Memory B cell (primary cell): ENCODE results near the gene MUC5B.
A peak's percentile ranks its signal among the peaks of the same experiment; 100 is the strongest.
"Not testable (repeated sequence)": the region's sequence is repeated elsewhere in the genome, so short reads cannot be mapped to it uniquely, and the experiment has no call there.

Experiments
- ATAC-seq: fragments of 150-1000 bp; cut with Tn5 transposase; 2 replicates; pipeline ENCODE4 v1.10.0; 2021; ENCODE audit warnings: low read depth, mild to moderate bottlenecking, moderate library complexity
- DNase-seq, 2 donors: peaks; one replicate each; pipeline ENCODE4 v3.0.0; 2022; ENCODE audit warnings: low spot score in 2 of 2
- H3K27ac Mint-ChIP-seq: one replicate; pipeline ENCODE4 v1.8.0; 2022; ENCODE audit warnings: mild to moderate bottlenecking, moderate library complexity, mixed read lengths
- H3K27me3 Mint-ChIP-seq: one replicate; pipeline ENCODE4 v1.8.0; 2022; ENCODE audit warnings: mixed read lengths
- H3K36me3 Mint-ChIP-seq: one replicate; pipeline ENCODE4 v1.8.0; 2022; ENCODE audit warnings: mild to moderate bottlenecking, mixed read lengths
- H3K4me1 Mint-ChIP-seq: one replicate; pipeline ENCODE4 v1.8.0; 2022; ENCODE audit warnings: mixed read lengths
- H3K4me3 Mint-ChIP-seq: one replicate; pipeline ENCODE4 v1.8.0; 2022; ENCODE audit warnings: mild to moderate bottlenecking, moderate library complexity, mixed read lengths
- H3K9me3 Mint-ChIP-seq: one replicate; pipeline ENCODE4 v1.8.0; 2022; ENCODE audit warnings: mixed read lengths

Gene MUC5B

DNA sequence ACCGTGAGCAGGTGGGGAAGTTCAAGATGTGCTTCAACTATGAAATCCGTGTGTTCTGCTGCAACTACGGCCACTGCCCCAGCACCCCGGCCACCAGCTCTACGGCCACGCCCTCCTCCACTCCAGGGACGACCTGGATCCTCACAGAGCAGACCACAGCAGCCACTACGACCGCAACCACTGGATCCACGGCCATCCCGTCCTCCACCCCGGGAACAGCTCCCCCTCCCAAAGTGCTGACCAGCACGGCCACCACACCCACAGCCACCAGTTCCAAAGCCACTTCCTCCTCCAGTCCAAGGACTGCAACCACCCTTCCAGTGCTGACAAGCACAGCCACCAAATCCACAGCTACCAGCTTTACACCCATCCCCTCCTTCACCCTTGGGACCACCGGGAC lies 22.9 kb downstream of the MUC5B start:
- not testable (repeated sequence) for H3K27me3 Mint-ChIP-seq, ATAC-seq, H3K4me1 Mint-ChIP-seq, H3K27ac Mint-ChIP-seq, H3K9me3 Mint-ChIP-seq, H3K4me3 Mint-ChIP-seq, H3K36me3 Mint-ChIP-seq, DNase-seq

DNA sequence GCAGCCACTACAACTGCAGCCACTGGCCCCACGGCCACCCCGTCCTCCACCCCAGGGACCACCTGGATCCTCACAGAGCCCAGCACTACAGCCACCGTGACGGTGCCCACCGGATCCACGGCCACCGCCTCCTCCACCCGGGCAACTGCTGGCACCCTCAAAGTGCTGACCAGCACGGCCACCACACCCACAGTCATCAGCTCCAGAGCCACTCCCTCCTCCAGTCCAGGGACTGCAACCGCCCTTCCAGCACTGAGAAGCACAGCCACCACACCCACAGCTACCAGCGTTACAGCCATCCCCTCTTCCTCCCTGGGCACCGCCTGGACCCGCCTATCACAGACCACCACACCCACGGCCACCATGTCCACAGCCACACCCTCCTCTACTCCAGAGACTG lies 23.4 kb downstream of the MUC5B start:
- not testable (repeated sequence) for DNase-seq, H3K36me3 Mint-ChIP-seq, H3K4me1 Mint-ChIP-seq, H3K9me3 Mint-ChIP-seq, H3K27me3 Mint-ChIP-seq, ATAC-seq, H3K4me3 Mint-ChIP-seq, H3K27ac Mint-ChIP-seq

DNA sequence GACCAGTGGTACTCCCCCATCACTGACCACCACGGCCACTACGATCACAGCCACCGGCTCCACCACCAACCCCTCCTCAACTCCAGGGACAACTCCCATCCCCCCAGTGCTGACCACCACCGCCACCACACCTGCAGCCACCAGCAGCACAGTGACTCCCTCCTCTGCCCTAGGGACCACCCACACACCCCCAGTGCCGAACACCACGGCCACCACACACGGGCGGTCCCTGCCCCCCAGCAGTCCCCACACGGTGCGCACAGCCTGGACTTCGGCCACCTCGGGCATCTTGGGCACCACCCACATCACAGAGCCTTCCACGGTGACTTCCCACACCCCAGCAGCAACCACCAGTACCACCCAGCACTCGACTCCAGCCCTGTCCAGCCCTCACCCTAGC lies 24.2 kb downstream of the MUC5B start:
- not testable (repeated sequence) for H3K4me1 Mint-ChIP-seq, ATAC-seq, H3K36me3 Mint-ChIP-seq, H3K9me3 Mint-ChIP-seq, H3K4me3 Mint-ChIP-seq, H3K27me3 Mint-ChIP-seq, DNase-seq, H3K27ac Mint-ChIP-seq

DNA sequence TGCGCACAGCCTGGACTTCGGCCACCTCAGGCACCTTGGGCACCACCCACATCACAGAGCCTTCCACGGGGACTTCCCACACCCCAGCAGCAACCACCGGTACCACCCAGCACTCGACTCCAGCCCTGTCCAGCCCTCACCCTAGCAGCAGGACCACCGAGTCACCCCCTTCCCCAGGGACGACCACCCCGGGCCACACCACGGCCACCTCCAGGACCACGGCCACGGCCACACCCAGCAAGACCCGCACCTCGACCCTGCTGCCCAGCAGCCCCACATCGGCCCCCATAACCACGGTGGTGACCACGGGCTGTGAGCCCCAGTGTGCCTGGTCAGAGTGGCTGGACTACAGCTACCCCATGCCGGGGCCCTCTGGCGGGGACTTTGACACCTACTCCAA lies 26.1 kb downstream of the MUC5B start:
- not testable (repeated sequence) for H3K4me1 Mint-ChIP-seq, ATAC-seq, H3K27me3 Mint-ChIP-seq, H3K4me3 Mint-ChIP-seq, H3K27ac Mint-ChIP-seq, H3K9me3 Mint-ChIP-seq, DNase-seq, H3K36me3 Mint-ChIP-seq

DNA sequence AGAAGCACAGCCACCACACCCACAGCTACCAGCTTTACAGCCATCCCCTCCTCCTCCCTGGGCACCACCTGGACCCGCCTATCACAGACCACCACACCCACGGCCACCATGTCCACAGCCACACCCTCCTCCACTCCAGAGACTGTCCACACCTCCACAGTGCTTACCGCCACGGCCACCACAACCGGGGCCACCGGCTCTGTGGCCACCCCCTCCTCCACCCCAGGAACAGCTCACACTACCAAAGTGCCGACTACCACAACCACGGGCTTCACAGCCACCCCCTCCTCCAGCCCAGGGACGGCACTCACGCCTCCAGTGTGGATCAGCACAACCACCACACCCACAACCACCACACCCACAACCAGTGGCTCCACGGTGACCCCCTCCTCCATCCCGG lies 27.5 kb downstream of the MUC5B start:
- not testable (repeated sequence) for H3K9me3 Mint-ChIP-seq, H3K4me1 Mint-ChIP-seq, H3K4me3 Mint-ChIP-seq, ATAC-seq, H3K27me3 Mint-ChIP-seq, H3K27ac Mint-ChIP-seq, H3K36me3 Mint-ChIP-seq, DNase-seq

DNA sequence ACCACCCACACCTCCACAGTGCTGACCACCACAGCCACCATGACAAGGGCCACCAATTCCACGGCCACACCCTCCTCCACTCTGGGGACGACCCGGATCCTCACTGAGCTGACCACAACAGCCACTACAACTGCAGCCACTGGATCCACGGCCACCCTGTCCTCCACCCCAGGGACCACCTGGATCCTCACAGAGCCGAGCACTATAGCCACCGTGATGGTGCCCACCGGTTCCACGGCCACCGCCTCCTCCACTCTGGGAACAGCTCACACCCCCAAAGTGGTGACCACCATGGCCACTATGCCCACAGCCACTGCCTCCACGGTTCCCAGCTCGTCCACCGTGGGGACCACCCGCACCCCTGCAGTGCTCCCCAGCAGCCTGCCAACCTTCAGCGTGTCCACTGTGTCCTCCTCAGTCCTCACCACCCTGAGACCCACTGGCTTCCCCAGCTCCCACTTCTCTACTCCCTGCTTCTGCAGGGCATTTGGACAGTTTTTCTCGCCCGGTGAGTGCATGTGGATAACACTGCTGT lies 28.4 kb downstream of the MUC5B start:
- Mint-ChIP-seq H3K4me3 (no peak overlapping the region), H3K36me3 (no peaks in the 10 kb centered on the region), H3K27me3 (no peaks in the 10 kb centered on the region), H3K27ac (no peak overlapping the region), H3K9me3 (no peaks in the 10 kb centered on the region), H3K4me1 (no peaks in the 10 kb centered on the region)
- ATAC-seq (no peak), DNase-seq (no peak)

DNA sequence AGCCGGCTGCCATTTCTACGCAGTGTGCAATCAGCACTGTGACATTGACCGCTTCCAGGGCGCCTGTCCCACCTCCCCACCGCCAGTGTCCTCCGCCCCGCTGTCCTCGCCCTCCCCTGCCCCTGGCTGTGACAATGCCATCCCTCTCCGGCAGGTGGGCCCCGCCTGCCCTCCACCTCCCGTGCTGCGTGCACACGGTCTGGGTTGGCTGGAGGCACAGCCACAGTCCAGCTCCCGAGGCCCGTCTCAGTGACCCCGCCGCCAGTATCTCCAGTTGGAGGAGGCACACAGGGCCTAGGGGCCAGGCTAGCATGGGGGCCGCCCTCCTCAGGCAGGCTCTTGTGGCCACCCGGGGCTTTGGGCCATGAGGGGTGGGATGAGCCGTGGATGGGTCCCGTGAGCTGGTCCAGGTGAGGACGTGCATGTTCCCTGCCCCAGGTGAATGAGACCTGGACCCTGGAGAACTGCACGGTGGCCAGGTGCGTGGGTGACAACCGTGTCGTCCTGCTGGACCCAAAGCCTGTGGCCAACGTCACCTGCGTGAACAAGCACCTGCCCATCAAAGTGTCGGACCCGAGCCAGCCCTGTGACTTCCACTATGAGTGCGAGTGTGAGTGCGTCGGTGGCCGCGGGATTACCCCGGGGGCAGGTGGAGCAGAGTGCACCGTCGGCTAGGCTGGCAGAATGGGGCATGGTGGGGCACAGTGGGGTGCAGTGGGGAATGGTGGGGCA lies 29.7 kb downstream of the MUC5B start:
- Mint-ChIP-seq H3K27ac (peak overlapping the region; percentile 35), H3K9me3 (no peaks in the 10 kb centered on the region), H3K4me3 (no peak overlapping the region), H3K27me3 (no peaks in the 10 kb centered on the region), H3K4me1 (no peaks in the 10 kb centered on the region), H3K36me3 (no peaks in the 10 kb centered on the region)
- DNase-seq (no peak), ATAC-seq (no peak)

DNA sequence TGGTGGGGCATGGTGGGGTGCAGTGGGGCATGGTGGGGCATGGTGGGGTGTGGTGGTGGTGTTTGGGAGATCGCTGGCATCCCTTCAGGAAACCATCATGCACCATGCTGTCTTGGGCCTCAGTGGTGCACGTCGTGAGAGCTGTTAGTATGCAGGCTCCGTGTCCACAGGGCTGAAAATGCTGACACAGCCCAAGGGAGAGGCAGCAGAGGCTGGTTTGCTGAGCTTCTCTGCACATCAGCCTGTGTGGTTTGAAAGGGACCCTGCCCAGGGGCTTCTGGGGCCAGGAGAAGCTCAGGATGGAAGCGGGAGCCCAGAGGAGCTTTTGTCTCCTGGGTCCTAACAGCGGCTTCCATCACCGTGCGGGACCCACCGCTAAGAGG lies 30.2 kb downstream of the MUC5B start:
- ATAC-seq (no peak), DNase-seq (no peak)
- H3K4me1 Mint-ChIP-seq = no peaks in the 10 kb centered on the region
- H3K36me3 Mint-ChIP-seq = no peaks in the 10 kb centered on the region
- H3K27me3 Mint-ChIP-seq = no peaks in the 10 kb centered on the region
- no peak overlapping the region for H3K4me3 Mint-ChIP-seq
- H3K27ac Mint-ChIP-seq = no peak overlapping the region
- no peaks in the 10 kb centered on the region for H3K9me3 Mint-ChIP-seq

DNA sequence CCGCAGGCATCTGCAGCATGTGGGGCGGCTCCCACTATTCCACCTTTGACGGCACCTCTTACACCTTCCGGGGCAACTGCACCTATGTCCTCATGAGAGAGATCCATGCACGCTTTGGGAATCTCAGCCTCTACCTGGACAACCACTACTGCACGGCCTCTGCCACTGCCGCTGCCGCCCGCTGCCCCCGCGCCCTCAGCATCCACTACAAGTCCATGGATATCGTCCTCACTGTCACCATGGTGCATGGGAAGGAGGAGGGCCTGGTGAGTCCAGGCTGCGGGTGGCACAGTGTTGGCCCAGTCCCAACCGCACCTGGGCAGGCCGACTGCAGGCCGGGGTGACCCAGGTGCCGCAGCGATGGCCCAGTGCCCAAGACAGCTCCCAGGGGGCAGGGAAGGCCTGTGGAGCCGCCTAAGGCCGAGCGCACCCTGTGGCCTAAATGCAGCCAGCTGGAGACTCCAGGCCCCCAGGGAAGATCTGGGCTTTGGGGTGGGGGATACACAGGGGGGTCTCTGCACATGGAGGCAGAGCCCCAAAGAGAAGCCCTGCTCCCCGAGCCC lies 31.3 kb downstream of the MUC5B start:
- Mint-ChIP-seq H3K27ac (no peak overlapping the region), H3K36me3 (no peaks in the 10 kb centered on the region), H3K27me3 (no peaks in the 10 kb centered on the region), H3K4me3 (no peak overlapping the region), H3K4me1 (no peaks in the 10 kb centered on the region), H3K9me3 (no peaks in the 10 kb centered on the region)
- no peak for ATAC-seq
- no peak for DNase-seq

DNA sequence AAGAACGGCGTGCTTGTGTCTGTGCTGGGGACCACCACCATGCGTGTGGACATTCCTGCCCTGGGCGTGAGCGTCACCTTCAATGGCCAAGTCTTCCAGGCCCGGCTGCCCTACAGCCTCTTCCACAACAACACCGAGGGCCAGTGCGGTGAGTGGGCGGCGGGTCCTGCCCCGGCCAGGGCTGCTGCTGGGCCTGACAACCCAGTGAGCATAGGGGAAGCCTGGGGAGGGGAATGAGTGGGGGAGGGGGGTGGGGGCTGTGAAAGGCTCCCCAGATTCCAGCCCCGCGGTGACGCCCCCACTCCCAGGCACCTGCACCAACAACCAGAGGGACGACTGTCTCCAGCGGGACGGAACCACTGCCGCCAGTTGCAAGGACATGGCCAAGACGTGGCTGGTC lies 31.9 kb downstream of the MUC5B start:
- DNase-seq (no peak), ATAC-seq (no peak)
- Mint-ChIP-seq H3K4me1 (no peaks in the 10 kb centered on the region), H3K4me3 (no peak overlapping the region), H3K27me3 (no peaks in the 10 kb centered on the region), H3K9me3 (no peaks in the 10 kb centered on the region), H3K36me3 (no peaks in the 10 kb centered on the region), H3K27ac (no peak overlapping the region)

DNA sequence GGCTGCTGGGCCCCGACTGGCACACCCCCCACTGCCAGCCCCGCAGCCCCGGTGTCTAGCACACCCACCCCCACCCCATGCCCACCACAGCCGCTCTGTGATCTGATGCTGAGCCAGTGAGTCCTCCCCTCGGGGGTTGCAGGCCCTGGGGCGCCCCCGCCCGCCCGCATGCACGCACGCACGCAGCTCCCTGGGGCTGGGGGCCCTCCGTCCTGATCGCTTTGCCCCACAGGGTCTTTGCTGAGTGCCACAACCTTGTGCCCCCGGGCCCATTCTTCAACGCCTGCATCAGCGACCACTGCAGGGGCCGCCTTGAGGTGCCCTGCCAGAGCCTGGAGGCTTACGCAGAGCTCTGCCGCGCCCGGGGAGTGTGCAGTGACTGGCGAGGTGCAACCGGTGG lies 32.3 kb downstream of the MUC5B start:
- Mint-ChIP-seq H3K27ac (no peak overlapping the region), H3K4me1 (no peaks in the 10 kb centered on the region), H3K4me3 (no peak overlapping the region), H3K36me3 (no peaks in the 10 kb centered on the region), H3K27me3 (no peaks in the 10 kb centered on the region), H3K9me3 (no peaks in the 10 kb centered on the region)
- ATAC-seq (no peak), DNase-seq (no peak)

DNA sequence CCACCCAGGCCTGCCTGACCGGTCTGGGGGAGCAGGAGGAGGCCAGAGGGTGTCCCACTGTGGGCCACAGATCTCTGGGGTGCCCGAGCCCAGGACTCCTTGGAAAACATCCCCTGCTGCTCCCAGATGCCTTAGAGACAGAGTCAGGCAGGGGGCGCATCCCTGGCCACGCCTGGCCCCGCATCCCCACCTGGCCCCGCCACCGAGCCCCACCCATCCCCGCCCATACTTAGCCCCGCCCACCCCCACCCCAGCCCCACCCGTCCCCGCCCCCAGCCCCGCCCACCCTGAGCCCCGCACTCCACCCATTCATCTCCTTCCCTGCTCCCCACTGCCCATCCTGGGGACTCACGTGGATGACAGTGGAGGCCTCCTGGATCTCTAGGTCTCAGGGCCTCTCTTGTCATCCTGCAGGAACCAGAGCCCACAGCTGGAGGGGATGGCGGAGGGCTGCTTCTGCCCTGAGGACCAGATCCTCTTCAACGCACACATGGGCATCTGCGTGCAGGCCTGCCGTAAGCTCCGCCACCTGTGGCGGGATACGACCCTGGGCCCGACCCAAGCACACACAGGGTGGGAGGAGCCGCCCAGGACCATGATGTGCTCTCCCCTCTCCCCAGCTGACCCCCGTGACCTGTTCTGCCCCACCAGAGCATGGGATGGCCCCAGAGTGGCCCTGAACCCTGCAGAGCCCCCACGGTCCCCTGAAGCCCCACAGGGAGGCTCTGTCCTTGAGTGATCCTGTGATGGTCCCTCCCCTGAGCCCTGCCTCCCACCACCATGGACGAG lies 33.6 kb downstream of the MUC5B start:
- Mint-ChIP-seq H3K9me3 (no peaks in the 10 kb centered on the region), H3K4me3 (no peak overlapping the region), H3K27me3 (no peaks in the 10 kb centered on the region), H3K36me3 (no peaks in the 10 kb centered on the region), H3K27ac (no peak overlapping the region), H3K4me1 (no peaks in the 10 kb centered on the region)
- ATAC-seq = no peak
- DNase-seq = no peak

DNA sequence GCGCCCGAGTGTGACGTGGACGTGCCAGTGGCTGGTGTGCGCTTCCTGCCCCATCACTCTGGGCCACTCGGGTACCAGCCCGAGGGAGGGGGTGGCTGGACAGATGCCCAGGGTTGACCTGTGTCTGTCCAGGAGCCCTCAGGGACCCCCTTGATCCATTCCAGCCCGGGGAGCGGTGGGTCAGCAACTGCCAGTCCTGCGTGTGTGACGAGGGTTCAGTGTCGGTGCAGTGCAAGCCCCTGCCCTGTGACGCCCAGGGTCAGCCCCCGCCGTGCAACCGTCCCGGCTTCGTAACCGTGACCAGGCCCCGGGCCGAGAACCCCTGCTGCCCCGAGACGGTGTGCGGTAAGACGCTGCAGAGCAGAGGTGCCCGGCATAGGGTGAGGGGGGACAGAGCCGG lies 34.5 kb downstream of the MUC5B start:
- no peaks in the 10 kb centered on the region for H3K36me3 Mint-ChIP-seq
- H3K27ac Mint-ChIP-seq = no peak overlapping the region
- ATAC-seq = no peak
- H3K27me3 Mint-ChIP-seq = no peaks in the 10 kb centered on the region
- no peak for DNase-seq
- no peak overlapping the region for H3K4me3 Mint-ChIP-seq
- peaks cover 4% of the 10 kb centered on the region for H3K4me1 Mint-ChIP-seq
- H3K9me3 Mint-ChIP-seq = no peaks in the 10 kb centered on the region

DNA sequence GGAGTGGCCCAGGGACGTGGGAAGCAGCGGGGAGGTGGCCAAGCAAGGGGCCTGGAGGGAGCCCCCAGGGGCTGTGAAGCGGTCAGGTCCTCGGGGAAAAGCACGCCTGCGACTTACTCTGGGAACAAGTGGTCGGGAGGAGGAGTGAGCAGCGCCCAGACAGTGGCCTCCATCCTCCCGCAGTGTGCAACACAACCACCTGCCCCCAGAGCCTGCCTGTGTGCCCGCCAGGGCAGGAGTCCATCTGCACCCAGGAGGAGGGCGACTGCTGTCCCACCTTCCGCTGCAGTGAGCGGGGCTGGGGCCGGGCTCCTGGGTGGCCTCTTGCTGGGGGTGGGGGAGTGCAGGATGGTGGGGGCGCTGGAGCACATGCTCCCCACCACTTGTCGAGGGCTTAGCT lies 35.0 kb downstream of the MUC5B start:
- Mint-ChIP-seq H3K27me3 (no peaks in the 10 kb centered on the region), H3K4me3 (no peak overlapping the region), H3K36me3 (no peaks in the 10 kb centered on the region), H3K9me3 (no peaks in the 10 kb centered on the region), H3K27ac (no peak overlapping the region), H3K4me1 (peaks cover 7% of the 10 kb centered on the region)
- ATAC-seq (no peak), DNase-seq (no peak)
